IgD-negative memory B cell (primary cell): ENCODE results near the gene ITGAE. TPM values are rescaled to one million over a fixed set of nuclear protein-coding genes. Genes with fewer than 3 reads are reported as not detected.
A peak's percentile ranks its signal among the peaks of the same experiment; 100 is the strongest.

Experiments used
- H3K27ac Mint-ChIP-seq, 3 donors: one replicate each; pipeline ENCODE4 v1.8.0; 2020 to 2022; ENCODE audit warnings: mild to moderate bottlenecking in 3 of 3, mixed read lengths in 3 of 3, moderate library complexity in 1 of 3
- H3K27me3 Mint-ChIP-seq: one replicate; pipeline ENCODE4 v1.8.0; 2021; ENCODE audit warnings: mixed read lengths
- H3K36me3 Mint-ChIP-seq: one replicate; pipeline ENCODE4 v1.8.0; 2020; ENCODE audit warnings: mild to moderate bottlenecking, mixed read lengths
- H3K4me1 Mint-ChIP-seq, 3 donors: one replicate each; pipeline ENCODE4 v1.8.0; 2020 to 2022; ENCODE audit warnings: mixed read lengths in 3 of 3, mild to moderate bottlenecking in 1 of 3
- H3K4me3 Mint-ChIP-seq, 4 donors: one replicate each; pipeline ENCODE4 v1.8.0; 2020 to 2022; ENCODE audit warnings: mild to moderate bottlenecking in 4 of 4, mixed read lengths in 4 of 4, moderate library complexity in 3 of 4
- H3K9me3 Mint-ChIP-seq, 3 donors: one replicate each; pipeline ENCODE4 v1.8.0; 2020 to 2021; ENCODE audit warnings: mixed read lengths in 3 of 3, mild to moderate bottlenecking in 1 of 3
- polyA plus RNA-seq: library from polyadenylated mRNA; unstranded; fragments of 300-500 nt; fragmentation: Illumina TruSeq; gene quantifications from one replicate; pipeline ENCODE4 v1.2.3, GENCODE V29; 2021

Gene ITGAE
- polyA plus RNA-seq, 1 donor from 2014 or later, result 125 TPM

GRCh38 chr17:3667366-3668278 is 133.4 kb downstream of the ITGAE start:
- Mint-ChIP-seq H3K36me3 (no peaks in the 10 kb centered on the region), H3K4me3 (peak overlapping the region; percentile 91 to 100 (median 94)), H3K27me3 (no peaks in the 10 kb centered on the region), H3K4me1 (peaks cover 17 to 25% (median 19%) of the 10 kb centered on the region in 3 donors), H3K27ac (peak overlapping the region in 2 of 3 donors; percentile 39 to 100), H3K9me3 (no peaks in the 10 kb centered on the region)

- H3K27me3 Mint-ChIP-seq, result no peaks in the 10 kb centered on the region
- peaks cover 2% of the 10 kb centered on the region for H3K36me3 Mint-ChIP-seq
- H3K4me1 Mint-ChIP-seq, result peaks cover 17 to 25% (median 19%) of the 10 kb centered on the region in 3 donors
- peak overlapping the region in 2 of 3 donors; percentile 87 to 91 for H3K27ac Mint-ChIP-seq
- H3K4me3 Mint-ChIP-seq, result peak overlapping the region; percentile 30 to 100 (median 87)
- no peaks in the 10 kb centered on the region for H3K9me3 Mint-ChIP-seq
Measured at GRCh38 chr17:3666516-3666915, 134.5 kb downstream of the ITGAE start.

GRCh38 chr17:3665834-3666233 is 135.2 kb downstream of the ITGAE start:
- H3K4me1 Mint-ChIP-seq, result peaks cover 16 to 25% (median 19%) of the 10 kb centered on the region in 3 donors
- no peaks in the 10 kb centered on the region for H3K9me3 Mint-ChIP-seq
- peak overlapping the region in 2 of 3 donors; percentile 87 to 91 for H3K27ac Mint-ChIP-seq
- no peaks in the 10 kb centered on the region for H3K27me3 Mint-ChIP-seq
- peaks cover 5% of the 10 kb centered on the region for H3K36me3 Mint-ChIP-seq
- peak overlapping the region in 2 of 4 donors; percentile 21 to 100 for H3K4me3 Mint-ChIP-seq

Other genes starting within 250 kb of the ITGAE start
- gene TRPV3, start 243.4 kb downstream of the ITGAE start, polyA plus RNA-seq, result 2.2 TPM
- 2.5 TPM for gene TRPV1, start 191.8 kb downstream of the ITGAE start, polyA plus RNA-seq
- gene SHPK, start 164.9 kb downstream of the ITGAE start, polyA plus RNA-seq, result 7.0 TPM
- 13.0 TPM for gene CTNS, start 164.4 kb downstream of the ITGAE start, polyA plus RNA-seq
- gene TAX1BP3, start 132.6 kb downstream of the ITGAE start, polyA plus RNA-seq, result 72.1 TPM
- 81.8 TPM for gene EMC6, start 132.4 kb downstream of the ITGAE start, polyA plus RNA-seq
- 764 TPM for gene P2RX5, start 105.0 kb downstream of the ITGAE start, polyA plus RNA-seq
- gene HASPIN, start 77.3 kb downstream of the ITGAE start, polyA plus RNA-seq, result 0.34 TPM
- 12.5 TPM for gene NCBP3, start 45.1 kb upstream of the ITGAE start, polyA plus RNA-seq
- gene CAMKK1, start 91.9 kb upstream of the ITGAE start, polyA plus RNA-seq, result 0.53 TPM
- gene P2RX1, start 115.3 kb upstream of the ITGAE start, polyA plus RNA-seq, result 2.4 TPM
- gene ATP2A3, start 163.2 kb upstream of the ITGAE start, polyA plus RNA-seq, result 155 TPM